ENCODE results near the gene DCPS.

Gene DCPS

GRCh38 chr11:126328938-126329643, 25.2 kb downstream of the DCPS start:
- no peak for DNase-seq

- DNase-seq: no peak
Measured at GRCh38 chr11:126329644-126330211, 25.9 kb downstream of the DCPS start.

- DNase-seq: no peak
Measured at GRCh38 chr11:126331286-126331685, 27.4 kb downstream of the DCPS start.

GRCh38 chr11:126332221-126332711, 28.4 kb downstream of the DCPS start:
- no peak for DNase-seq

GRCh38 chr11:126333142-126333541, 29.3 kb downstream of the DCPS start:
- DNase-seq: no peak

- no peak for DNase-seq
Measured at GRCh38 chr11:126334659-126335462, 31.0 kb downstream of the DCPS start.

GRCh38 chr11:126335463-126335760, 31.6 kb downstream of the DCPS start:
- no peak for DNase-seq

GRCh38 chr11:126336138-126336541, 32.3 kb downstream of the DCPS start:
- no peak for DNase-seq

GRCh38 chr11:126336671-126337101, 32.8 kb downstream of the DCPS start:
- no peak for DNase-seq

GRCh38 chr11:126337126-126337473, 33.2 kb downstream of the DCPS start:
- DNase-seq: no peak

GRCh38 chr11:126337474-126338241, 33.8 kb downstream of the DCPS start:
- no peak for DNase-seq

- no peak for DNase-seq
Measured at GRCh38 chr11:126338346-126339055, 34.6 kb downstream of the DCPS start.

GRCh38 chr11:126339073-126339862, 35.4 kb downstream of the DCPS start:
- no peak for DNase-seq

GRCh38 chr11:126339863-126340434, 36.1 kb downstream of the DCPS start:
- DNase-seq: no peak

- no peak for DNase-seq
Measured at GRCh38 chr11:126340960-126341606, 37.2 kb downstream of the DCPS start.

- no peak for DNase-seq
Measured at GRCh38 chr11:126341760-126342161, 37.9 kb downstream of the DCPS start.

- no peak for DNase-seq
Measured at GRCh38 chr11:126343051-126343450, 39.2 kb downstream of the DCPS start.

GRCh38 chr11:126344141-126345080, 40.6 kb downstream of the DCPS start:
- DNase-seq: no peak

- no peak for DNase-seq
Measured at GRCh38 chr11:126345283-126345682, 41.4 kb downstream of the DCPS start.

Measured in stimulated activated CD4-positive, alpha-beta T cell treated with anti-CD3 and anti-CD28 coated beads, Interleukin-15, amount 100 ng/mL, for 24 hours (primary cell).